A673 (cell line): ENCODE measurements around the gene RBBP5. TPM values are rescaled to one million over a fixed set of nuclear protein-coding genes. Genes with fewer than 3 reads are reported as not detected.

ENCODE experiments used
- BruUV-seq: library from RNA; stranded (reverse); fragments of 400-500 nt; replicated peaks from 2 replicates; lab custom pipeline; 2021; lab: Mats Ljungman, UMichigan
- CTCF ChIA-PET: fragments of 300-600 bp; sonication (Branson Sonifier 250); formaldehyde crosslinking; loops from one replicate; lab custom pipeline; 2022; ENCODE audit warnings: antibody characterized with exemption; lab: Charles Lee
- POLR2A ChIA-PET: fragments of 300-600 bp; sonication (Branson Sonifier 250); formaldehyde crosslinking; loops from one replicate; lab custom pipeline; 2022; ENCODE audit warnings: antibody characterized with exemption; ENCODE audit not compliant: low non-redundant PET; lab: Charles Lee
- DNase-seq: peaks from one replicate; pipeline ENCODE4 v3.0.0-alpha.2; 2015; ENCODE audit warnings: low spot score
- H3K27ac ChIP-seq: fragments of 200-600 bp; sonication (generic); 2 replicates; pipeline ENCODE4 v1.5.1; 2016; ENCODE audit warnings: mixed run types, low read depth, mild to moderate bottlenecking, mixed read lengths, antibody characterized with exemption, low read length; ENCODE audit not compliant: poor library complexity, severe bottlenecking
- H3K27me3 ChIP-seq: fragments of 200-600 bp; sonication (generic); replicated peaks from 2 replicates; pipeline ENCODE4 v1.6.1; 2017; ENCODE audit warnings: mixed run types, low read depth, mild to moderate bottlenecking, mixed read lengths, antibody characterized with exemption, low read length; ENCODE audit not compliant: insufficient read depth, poor library complexity
- H3K36me3 ChIP-seq: fragments of 200-600 bp; sonication (generic); 2 replicates; pipeline ENCODE4 v1.6.1; 2016; ENCODE audit warnings: mixed run types, mild to moderate bottlenecking, mixed read lengths, antibody characterized with exemption, low read length; ENCODE audit not compliant: insufficient read depth, poor library complexity, severe bottlenecking
- H3K4me1 ChIP-seq: fragments of 200-600 bp; sonication (generic); 2 replicates; pipeline ENCODE4 v1.6.1; 2017; ENCODE audit warnings: mixed run types, mild to moderate bottlenecking, mixed read lengths, antibody characterized with exemption, low read length; ENCODE audit not compliant: insufficient read depth, poor library complexity, severe bottlenecking
- H3K4me3 ChIP-seq: fragments of 200-600 bp; sonication (generic); 2 replicates; pipeline ENCODE4 v1.5.1; 2016; ENCODE audit warnings: low read depth, mixed run types, mild to moderate bottlenecking, mixed read lengths, low read length; ENCODE audit not compliant: poor library complexity, severe bottlenecking
- H3K9me3 ChIP-seq: fragments of 200-600 bp; sonication (generic); 2 replicates; pipeline ENCODE4 v1.6.1; 2016; ENCODE audit warnings: mixed run types, low read depth, mild to moderate bottlenecking, mixed read lengths, antibody characterized with exemption, low read length; ENCODE audit not compliant: poor library complexity, severe bottlenecking
- CTCF ChIP-seq: fragments of 300-800, 200-600 bp; sonication (generic); conservative IDR thresholded peaks from 2 replicates; pipeline ENCODE4 v1.5.1; 2017; ENCODE audit warnings: low read depth, mild to moderate bottlenecking, antibody characterized with exemption, low read length, moderate library complexity, mixed read lengths
- EZH2 ChIP-seq: fragments of 200-600 bp; sonication (generic); IDR thresholded peaks from 2 replicates; pipeline ENCODE4 v1.6.1; 2017; ENCODE audit warnings: borderline replicate concordance, low read depth, mild to moderate bottlenecking, mixed read lengths, antibody characterized with exemption, low read length; ENCODE audit not compliant: poor library complexity, severe bottlenecking
- intact Hi-C: fragments of 100-400 bp; cut with micrococcal nuclease; formaldehyde crosslinking; loops from one replicate; pipeline ENCODE4 v1.10.0; 2022; ENCODE audit not compliant: unreplicated experiment
- total RNA-seq: library from RNA; stranded (reverse); gene quantifications from 2 replicates; pipeline ENCODE4 v1.2.3, GENCODE V29; 2021

The RBBP5 gene
- total RNA-seq, 1 experiment from 2014 or later: 32.0 TPM

- CTCF ChIA-PET: interaction anchor here (1.5 kb wide), 1 partner anchor 19 kb away, joined by 4 read pairs; no protein-coding TSS in a partner anchor
- POLR2A ChIA-PET: no interaction called here
- Histone ChIP-seq H3K27ac (no peak overlapping the region), H3K27me3 (peaks cover 79% of the 10 kb centered on the region), H3K4me3 (no peak overlapping the region), H3K9me3 (no peaks in the 10 kb centered on the region), H3K36me3 (no peaks in the 10 kb centered on the region), H3K4me1 (no peaks in the 10 kb centered on the region)
- no peak for DNase-seq
- intact Hi-C loops: no loop called here
- TF ChIP-seq CTCF (no peak), EZH2 (no peak)
- BruUV-seq: no TSS peak
Measured at GRCh38 chr1:205041998-205042910, 79.5 kb downstream of the RBBP5 start.

GRCh38 chr1:205041001-205041715, 80.6 kb downstream of the RBBP5 start:
- ChIA-PET CTCF (interaction anchor here (0.6 to 1.5 kb wide), 2 partner anchors 20 to 52 kb away, joined by 3 to 4 read pairs; no protein-coding TSS in a partner anchor), POLR2A (no interaction called here)
- peaks cover 72% of the 10 kb centered on the region for H3K27me3 ChIP-seq
- no peaks in the 10 kb centered on the region for H3K36me3 ChIP-seq
- no peaks in the 10 kb centered on the region for H3K9me3 ChIP-seq
- intact Hi-C loops: no loop called here
- no peaks in the 10 kb centered on the region for H3K4me1 ChIP-seq
- no peak overlapping the region for H3K27ac ChIP-seq
- no peak overlapping the region for H3K4me3 ChIP-seq
- BruUV-seq: no TSS peak
- no peak for TF ChIP-seq EZH2
- TF ChIP-seq CTCF: no peak
- no peak for DNase-seq

GRCh38 chr1:205038132-205038786, 83.5 kb downstream of the RBBP5 start:
- BruUV-seq: no TSS peak
- Histone ChIP-seq H3K4me3 (no peak overlapping the region), H3K9me3 (no peaks in the 10 kb centered on the region), H3K27me3 (peaks cover 43% of the 10 kb centered on the region), H3K36me3 (no peaks in the 10 kb centered on the region), H3K4me1 (no peaks in the 10 kb centered on the region), H3K27ac (no peak overlapping the region)
- no peak for TF ChIP-seq CTCF
- TF ChIP-seq EZH2: no peak
- intact Hi-C loops: no loop called here
- ChIA-PET CTCF (no interaction called here), POLR2A (no interaction called here)
- no peak for DNase-seq
